GM19238 (cell line): ENCODE results near the gene NBPF1.
"Not testable (repeated sequence)": the region's sequence is repeated elsewhere in the genome, so short reads cannot be mapped to it uniquely, and the experiment has no call there.

ENCODE experiments used
- DNase-seq: peaks from one replicate; pipeline ENCODE4 v3.0.0; 2011; ENCODE audit warnings: low spot score; ENCODE audit not compliant: insufficient read length

Gene NBPF1

DNA sequence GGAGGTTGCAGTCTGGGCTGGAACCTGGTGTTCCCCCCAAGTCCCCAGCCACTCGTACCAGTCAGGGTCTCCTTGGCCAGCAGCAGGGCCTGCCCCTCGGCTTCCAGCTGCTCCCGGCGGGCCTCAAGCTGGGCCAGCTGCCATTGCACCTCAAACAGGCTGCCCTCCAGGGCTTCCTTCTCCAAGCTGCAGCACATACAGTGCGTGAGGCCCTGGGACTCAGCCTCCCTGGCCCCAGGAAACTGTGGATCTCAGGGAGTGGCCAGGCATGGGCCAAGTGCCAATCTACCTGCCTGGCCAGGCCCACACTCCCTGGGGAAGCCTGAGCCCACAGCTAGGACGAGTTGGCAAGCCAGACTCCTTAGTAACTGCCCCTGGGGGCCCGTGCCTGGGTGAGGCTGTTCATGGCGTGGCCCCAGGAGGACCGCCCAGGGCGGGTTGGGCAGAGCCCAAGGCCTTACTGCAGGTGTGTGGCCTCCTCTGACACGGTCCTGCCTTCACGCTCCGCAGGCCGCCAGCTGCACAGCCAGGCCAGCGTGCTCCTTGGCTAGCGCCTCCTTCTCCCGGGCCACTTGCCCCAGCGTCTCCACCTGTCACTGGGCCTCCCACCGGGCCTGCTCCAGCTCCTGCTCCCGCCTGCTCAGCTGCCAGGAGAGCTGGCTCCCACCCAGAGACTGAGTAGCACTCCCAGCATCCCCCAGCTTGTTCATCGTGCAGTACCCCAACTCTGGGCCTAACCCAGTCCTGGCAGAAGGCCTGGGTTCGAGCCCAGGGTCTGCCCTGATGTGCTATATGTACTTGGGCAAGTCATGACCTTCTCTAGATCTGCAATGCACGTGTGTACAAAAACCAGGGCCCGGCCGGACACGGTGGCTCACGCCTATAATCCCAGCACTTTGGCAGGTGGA lies 10.7 kb upstream of the NBPF1 start:
- DNase-seq = not testable (repeated sequence)

- not testable (repeated sequence) for DNase-seq
Measured at GRCh38 chr1:16623337-16623736, 10.0 kb upstream of the NBPF1 start.

GRCh38 chr1:16621681-16622315 lies 8.4 kb upstream of the NBPF1 start:
- not testable (repeated sequence) for DNase-seq

DNA sequence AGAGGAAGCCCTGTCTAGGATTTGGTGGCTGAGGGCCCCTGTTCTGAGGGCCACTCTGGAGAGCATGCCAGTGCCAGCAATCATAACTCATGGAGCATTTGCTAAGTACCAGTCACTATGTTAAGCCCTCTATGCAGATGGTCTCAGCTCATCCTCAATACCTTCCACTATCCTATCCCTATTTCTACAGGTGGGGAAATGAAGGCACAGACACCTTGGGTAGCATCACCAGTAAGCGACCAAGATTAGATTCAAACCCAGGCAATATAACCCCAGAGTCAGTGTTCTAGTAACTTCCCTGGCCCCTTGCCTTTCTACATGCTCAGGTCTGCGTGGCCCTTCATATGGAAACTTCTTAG lies 7.9 kb upstream of the NBPF1 start:
- no peak for DNase-seq

DNA sequence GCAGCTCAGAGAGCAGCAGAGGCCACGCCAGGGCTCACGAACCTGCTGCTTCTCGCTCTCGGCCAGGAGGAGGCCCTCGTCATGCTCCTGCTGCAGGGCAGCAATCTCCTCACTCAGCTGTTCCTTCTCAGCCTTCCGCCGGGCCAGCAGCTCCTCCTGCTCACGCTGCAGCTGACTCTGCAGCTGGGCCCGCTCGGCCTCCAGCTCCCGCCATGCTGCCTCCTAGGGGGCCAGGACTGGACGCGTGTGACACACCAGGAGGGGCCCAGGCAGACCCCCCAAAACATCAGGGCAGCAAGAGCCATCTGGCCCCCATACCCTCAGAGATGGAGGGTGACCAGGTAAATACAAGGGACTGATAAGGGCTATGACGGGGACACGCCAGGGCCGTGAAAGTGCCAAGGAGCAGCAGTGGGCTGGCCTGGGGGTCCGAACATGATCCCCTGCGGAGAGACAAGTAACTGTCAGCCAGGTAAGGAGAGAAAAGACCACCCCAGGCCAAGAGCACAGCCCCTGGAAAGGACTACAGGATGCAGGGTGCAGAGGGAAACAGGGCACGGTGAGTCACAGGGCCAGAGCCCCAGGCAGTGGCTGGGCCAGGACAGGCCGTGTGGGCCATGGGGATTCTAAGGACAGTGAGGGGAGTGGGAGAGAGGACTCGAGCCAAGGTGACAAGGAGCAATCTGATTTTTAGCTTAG lies 6.6 kb upstream of the NBPF1 start:
- not testable (repeated sequence) for DNase-seq

DNA sequence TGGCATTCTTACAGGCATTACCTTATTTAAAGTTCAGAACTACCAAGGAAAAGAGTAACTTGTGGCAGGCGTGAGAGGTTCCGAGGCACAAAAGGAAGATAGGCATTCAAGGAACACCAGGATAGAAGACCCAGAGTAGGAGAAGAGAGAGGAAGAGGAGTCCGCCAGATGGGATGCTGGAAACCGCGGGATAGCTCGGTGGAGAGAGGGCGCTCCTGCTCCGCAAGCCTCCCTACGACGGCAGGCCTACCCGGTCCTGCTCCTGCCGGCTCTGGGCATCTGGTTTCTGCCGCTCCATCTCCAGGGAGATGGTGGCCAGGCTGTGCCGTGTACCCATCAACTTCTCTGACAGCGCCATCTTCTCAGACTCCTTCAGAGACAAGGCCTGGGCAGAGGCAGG lies 5.4 kb upstream of the NBPF1 start:
- no peak for DNase-seq

DNA sequence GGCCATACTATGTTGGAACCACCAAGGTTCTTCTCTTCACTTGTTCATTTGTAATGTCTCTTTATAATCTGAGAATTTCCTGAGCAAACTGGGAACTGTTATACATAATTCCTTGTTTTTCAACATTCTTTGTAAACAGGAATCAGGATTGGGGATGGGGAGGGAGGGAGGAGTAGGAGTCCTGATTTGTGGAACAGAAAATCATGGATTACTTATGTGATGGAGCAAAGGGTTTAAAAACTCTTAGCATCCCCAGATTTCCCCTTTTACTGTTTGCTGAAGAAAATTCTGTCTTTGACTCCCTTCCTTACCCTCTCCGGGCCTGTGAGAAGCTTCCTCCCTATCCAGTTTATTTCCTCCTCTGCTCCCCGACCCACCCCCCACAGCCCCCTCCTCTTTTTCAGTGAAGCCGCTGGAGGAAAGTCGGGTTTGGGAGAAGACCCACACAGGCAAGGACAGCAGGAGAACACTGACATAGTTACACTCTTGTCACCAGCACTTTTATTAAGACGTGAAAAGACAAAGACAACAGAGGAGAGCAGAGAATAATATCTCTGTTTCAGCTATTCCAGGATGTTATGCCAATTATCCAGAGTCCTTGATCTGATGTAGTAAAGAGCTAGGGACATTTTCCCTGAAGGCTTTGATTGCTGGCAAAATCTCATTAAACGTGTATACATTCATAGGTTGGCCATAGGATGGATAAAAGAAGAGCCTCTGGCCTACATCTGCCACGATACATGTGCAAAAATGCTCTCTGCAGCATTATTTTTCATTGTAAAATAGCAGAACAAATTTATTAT lies 4.6 kb upstream of the NBPF1 start:
- no peak for DNase-seq

DNA sequence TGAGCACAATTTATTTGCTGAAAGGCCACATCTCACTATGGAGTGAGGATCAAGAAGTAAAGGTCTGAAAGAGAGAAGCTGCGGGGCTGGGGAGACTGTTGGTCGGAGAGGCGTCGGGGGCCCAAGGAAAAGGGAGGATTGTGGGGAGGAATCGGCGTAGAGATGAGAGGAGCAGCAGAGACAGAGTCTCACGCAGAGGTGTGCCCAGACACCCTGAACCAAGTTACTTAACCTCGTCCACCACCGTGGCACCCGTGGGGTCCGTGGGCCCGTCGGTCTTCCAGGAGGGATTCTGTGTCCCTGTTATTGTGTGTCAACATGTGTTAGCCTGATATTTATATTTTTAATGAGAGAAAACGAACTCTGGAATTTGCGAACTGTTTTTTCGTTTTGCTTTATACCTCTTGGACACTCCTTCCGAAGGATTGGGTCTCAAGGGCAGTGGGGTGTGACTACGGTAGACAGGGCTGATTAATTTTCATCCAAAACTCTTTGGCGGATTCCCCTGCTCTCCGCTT lies 3.8 kb upstream of the NBPF1 start:
- no peak for DNase-seq

GRCh38 chr1:16615253-16616252 lies 2.2 kb upstream of the NBPF1 start:
- DNase-seq = no peak

GRCh38 chr1:16614361-16615252 lies 1.2 kb upstream of the NBPF1 start:
- DNase-seq = no peak

DNA sequence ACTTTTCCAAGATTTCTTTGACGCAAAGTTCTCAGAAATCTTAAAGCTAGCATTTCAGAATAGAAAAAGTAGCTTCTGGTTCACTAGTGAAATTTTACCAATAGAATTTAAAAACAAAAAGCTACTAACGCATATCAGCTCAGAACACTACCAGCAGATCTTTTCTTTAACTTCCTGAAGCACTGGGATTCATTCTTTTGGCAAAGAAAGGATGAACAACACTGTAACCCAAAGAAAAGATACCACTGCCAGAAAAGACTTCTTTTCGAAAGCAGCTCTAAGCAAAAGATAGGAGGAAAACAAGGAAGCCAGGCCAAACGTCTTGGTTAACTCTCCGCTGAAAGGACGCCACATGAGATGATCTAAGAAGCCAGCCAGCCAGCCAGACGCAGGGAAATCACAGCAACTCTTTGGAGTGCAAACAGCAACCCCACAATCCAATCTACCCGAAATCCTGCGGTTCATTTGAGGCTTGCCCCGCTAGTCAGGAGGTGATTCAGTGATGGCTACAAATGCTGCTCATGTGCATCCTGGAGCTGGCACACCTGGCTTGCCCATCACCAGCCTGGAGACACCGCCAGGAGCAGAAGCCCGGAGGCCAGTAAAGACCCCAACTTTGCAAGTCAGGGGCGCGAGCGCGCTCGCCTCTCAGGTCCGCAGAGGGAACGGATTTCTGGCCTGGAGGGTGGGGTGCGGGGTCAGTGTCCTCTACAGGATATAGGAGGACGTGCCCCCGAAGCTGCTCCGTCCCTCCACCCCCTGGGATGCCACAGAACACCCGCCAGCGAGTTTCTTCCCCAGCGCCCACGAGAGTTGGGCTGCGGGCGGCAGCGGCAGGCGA lies 812 bp downstream of the NBPF1 start:
- DNase-seq = no peak

DNA sequence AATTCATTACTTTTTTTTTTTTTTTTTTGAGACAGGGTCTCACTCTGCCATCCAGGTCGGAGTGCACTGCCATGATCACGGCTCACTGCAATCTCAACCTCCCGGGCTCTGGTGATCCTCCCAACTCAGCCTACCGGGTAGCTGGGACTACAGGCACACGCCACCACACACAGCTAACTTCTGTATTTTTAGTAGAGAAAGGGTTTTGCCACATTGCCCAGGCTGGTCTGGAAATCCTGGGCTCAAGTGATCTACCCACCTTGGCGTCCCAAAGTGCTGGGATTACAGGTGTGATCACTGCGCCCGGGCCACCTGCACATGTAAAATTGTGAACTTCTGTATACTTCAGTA lies 1.4 kb downstream of the NBPF1 start:
- not testable (repeated sequence) for DNase-seq

DNA sequence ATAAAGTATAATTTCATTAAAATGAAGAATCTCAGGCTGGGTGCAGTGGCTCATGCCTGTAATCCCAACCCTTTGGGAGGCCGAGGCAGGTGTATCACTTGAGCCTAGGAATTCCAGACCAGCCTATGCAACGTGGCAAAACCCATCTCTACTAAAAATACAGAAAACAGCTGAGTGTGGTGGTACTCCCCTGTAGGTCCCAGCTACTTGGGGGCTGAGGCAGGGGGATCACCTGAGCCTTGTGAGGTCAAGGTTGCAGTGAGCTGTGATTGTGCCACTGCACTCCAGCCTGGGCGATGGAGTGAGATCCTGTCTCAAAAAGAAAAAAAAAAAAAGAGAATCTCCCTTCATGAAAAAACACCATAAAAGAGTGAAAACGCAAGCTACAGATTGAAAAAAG lies 2.2 kb downstream of the NBPF1 start:
- DNase-seq = not testable (repeated sequence)

- DNase-seq = not testable (repeated sequence)
Measured at GRCh38 chr1:16610553-16610952, 2.8 kb downstream of the NBPF1 start.

- not testable (repeated sequence) for DNase-seq
Measured at GRCh38 chr1:16609761-16610160, 3.6 kb downstream of the NBPF1 start.

DNA sequence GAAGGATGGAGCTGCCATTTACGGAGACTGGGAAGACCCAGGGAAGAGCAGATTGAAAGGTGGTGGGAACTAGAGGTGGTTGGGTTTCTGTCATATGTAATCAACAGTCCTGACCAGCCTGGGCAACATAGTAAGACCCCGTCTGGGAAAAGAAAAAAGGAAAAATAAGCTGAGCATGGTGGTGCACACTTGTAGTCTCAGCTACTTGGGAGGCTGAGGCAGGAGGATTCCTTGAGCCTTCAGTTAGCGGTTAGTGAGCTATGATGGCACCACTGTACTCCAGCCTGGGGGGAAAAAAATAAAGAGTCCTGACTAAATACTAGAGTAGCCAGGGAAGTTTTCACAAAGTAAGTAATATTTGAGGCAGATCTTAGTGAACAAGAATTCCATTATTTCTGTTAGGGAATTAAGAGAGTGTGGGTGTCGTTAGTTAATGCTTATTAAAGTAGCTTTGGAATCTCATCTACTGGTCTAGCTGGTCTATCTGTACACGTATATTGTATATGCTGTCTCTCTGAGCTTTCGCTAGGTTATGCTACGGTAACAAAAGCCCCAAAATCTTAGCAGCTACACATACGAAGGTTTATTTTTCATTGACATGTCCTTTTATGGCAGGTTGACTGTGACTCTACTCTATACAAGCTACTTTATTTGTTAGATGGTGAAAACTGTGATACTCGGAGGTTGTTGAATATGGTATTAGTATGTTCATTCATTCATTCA lies 4.4 kb downstream of the NBPF1 start:
- DNase-seq = no peak
